HS-27A (cell line): Measurements from ENCODE around the gene ANOS1.
"Not testable (repeated sequence)": the region's sequence is repeated elsewhere in the genome, so short reads cannot be mapped to it uniquely, and the experiment has no call there.

Experiments
- DNase-seq: peaks from one replicate; pipeline ENCODE4 v3.0.0-alpha.2; 2012; ENCODE audit warnings: low read depth, missing footprints

The ANOS1 gene

GRCh38 chrX:8607326-8607725 lies 124.6 kb downstream of the ANOS1 start:
- DNase-seq, result no peak

GRCh38 chrX:8604131-8604530 lies 127.8 kb downstream of the ANOS1 start:
- no peak for DNase-seq

GRCh38 chrX:8591501-8591900 lies 140.4 kb downstream of the ANOS1 start:
- no peak for DNase-seq

GRCh38 chrX:8586953-8587352 lies 145.0 kb downstream of the ANOS1 start:
- no peak for DNase-seq

- no peak for DNase-seq
Measured at GRCh38 chrX:8579602-8580001, 152.3 kb downstream of the ANOS1 start.

- DNase-seq, result no peak
Measured at GRCh38 chrX:8576821-8577220, 155.1 kb downstream of the ANOS1 start.

GRCh38 chrX:8565729-8566128 lies 166.2 kb downstream of the ANOS1 start:
- no peak for DNase-seq

- no peak for DNase-seq
Measured at GRCh38 chrX:8548446-8548845, 183.5 kb downstream of the ANOS1 start.

- DNase-seq, result no peak
Measured at GRCh38 chrX:8546715-8547114, 185.2 kb downstream of the ANOS1 start.

- DNase-seq, result no peak
Measured at GRCh38 chrX:8520791-8521190, 211.1 kb downstream of the ANOS1 start.

GRCh38 chrX:8520178-8520577 lies 211.8 kb downstream of the ANOS1 start:
- no peak for DNase-seq

- no peak for DNase-seq
Measured at GRCh38 chrX:8504451-8504850, 227.5 kb downstream of the ANOS1 start.

- DNase-seq, result not testable (repeated sequence)
Measured at GRCh38 chrX:8502101-8502500, 229.8 kb downstream of the ANOS1 start.

- no peak for DNase-seq
Measured at GRCh38 chrX:8500203-8500602, 231.7 kb downstream of the ANOS1 start.

- not testable (repeated sequence) for DNase-seq
Measured at GRCh38 chrX:8495036-8495435, 236.9 kb downstream of the ANOS1 start.

- no peak for DNase-seq
Measured at GRCh38 chrX:8484360-8484949, 247.5 kb downstream of the ANOS1 start.
